H9 (cell line): Measurements from ENCODE around the gene DOC2A. TPM values are rescaled to one million over a fixed set of nuclear protein-coding genes. Genes with fewer than 3 reads are reported as not detected.

Experiments used
- DNase-seq: peaks from one replicate; pipeline ENCODE4 v3.0.0-alpha.2; 2017
- H2AFZ ChIP-seq: one replicate; pipeline ENCODE4 v1.6.1; 2013; ENCODE audit warnings: mild to moderate bottlenecking, low read length, control low read depth, moderate library complexity
- H2AK5ac ChIP-seq: 2 replicates; pipeline ENCODE4 v1.6.1; 2013; ENCODE audit warnings: low read length, control low read depth, mixed read lengths; ENCODE audit not compliant: insufficient read length
- H2BK120ac ChIP-seq: one replicate; pipeline ENCODE4 v1.6.1; 2013; ENCODE audit warnings: low read depth, mild to moderate bottlenecking, low read length, control low read depth, inconsistent platforms; ENCODE audit not compliant: poor library complexity, severe bottlenecking
- H2BK12ac ChIP-seq: 2 replicates; pipeline ENCODE4 v1.6.1; 2013; ENCODE audit warnings: low read length, control low read depth, mixed read lengths, low read depth; ENCODE audit not compliant: insufficient read length
- H2BK15ac ChIP-seq: 2 replicates; pipeline ENCODE4 v1.6.1; 2013; ENCODE audit warnings: low read depth, low read length, control low read depth
- H2BK20ac ChIP-seq: one replicate; pipeline ENCODE4 v1.6.1; 2013; ENCODE audit warnings: low read depth, mild to moderate bottlenecking, low read length, control low read depth, inconsistent platforms; ENCODE audit not compliant: poor library complexity, severe bottlenecking
- H2BK5ac ChIP-seq: 2 replicates; pipeline ENCODE4 v1.6.1; 2013; ENCODE audit warnings: low read length, control low read depth, mixed read lengths; ENCODE audit not compliant: insufficient read length
- H3K14ac ChIP-seq: 2 replicates; pipeline ENCODE4 v1.6.1; 2013; ENCODE audit warnings: low read length, control low read depth; ENCODE audit not compliant: insufficient read depth
- H3K18ac ChIP-seq: 2 replicates; pipeline ENCODE4 v1.6.1; 2013; ENCODE audit warnings: low read depth, mild to moderate bottlenecking, mixed read lengths, low read length, control low read depth; ENCODE audit not compliant: insufficient read length
- H3K23ac ChIP-seq: 2 replicates; pipeline ENCODE4 v1.6.1; 2013; ENCODE audit warnings: low read length, control low read depth, mixed read lengths, low read depth; ENCODE audit not compliant: insufficient read length
- H3K23me2 ChIP-seq: 2 replicates; pipeline ENCODE4 v1.6.1; 2013; ENCODE audit warnings: low read depth, mild to moderate bottlenecking, mixed read lengths, low read length, control low read depth; ENCODE audit not compliant: insufficient read length, poor library complexity, severe bottlenecking
- H3K27ac ChIP-seq: 2 replicates; pipeline ENCODE4 v1.5.1; 2013; ENCODE audit warnings: low read length, control low read depth, mixed read lengths, low read depth; ENCODE audit not compliant: insufficient read length
- H3K27me3 ChIP-seq: 2 replicates; pipeline ENCODE4 v1.6.1; 2013; ENCODE audit warnings: low read length, control low read depth, inconsistent platforms; ENCODE audit not compliant: insufficient read depth
- H3K4ac ChIP-seq: 2 replicates; pipeline ENCODE4 v1.6.1; 2013; ENCODE audit warnings: low read depth, mild to moderate bottlenecking, control low read depth, inconsistent platforms, low read length, moderate library complexity
- H3K4me1 ChIP-seq: 2 replicates; pipeline ENCODE4 v1.6.1; 2013; ENCODE audit warnings: low read length, control low read depth, inconsistent platforms; ENCODE audit not compliant: insufficient read depth
- H3K4me2 ChIP-seq: 2 replicates; pipeline ENCODE4 v1.6.1; 2013; ENCODE audit warnings: low read length, control low read depth, mixed read lengths; ENCODE audit not compliant: insufficient read length, insufficient read depth
- H3K56ac ChIP-seq: 2 replicates; pipeline ENCODE4 v1.6.1; 2013; ENCODE audit warnings: low read depth, mild to moderate bottlenecking, mixed read lengths, low read length, control low read depth; ENCODE audit not compliant: insufficient read length
- H3K79me1 ChIP-seq: 2 replicates; pipeline ENCODE4 v1.6.1; 2013; ENCODE audit warnings: low read depth, mild to moderate bottlenecking, moderate library complexity, low read length, control low read depth, inconsistent platforms; ENCODE audit not compliant: insufficient read depth, poor library complexity, severe bottlenecking
- H3K79me2 ChIP-seq: 2 replicates; pipeline ENCODE4 v1.6.1; 2013; ENCODE audit warnings: low read length, control low read depth, inconsistent platforms; ENCODE audit not compliant: insufficient read depth
- H3K9ac ChIP-seq: 2 replicates; pipeline ENCODE4 v1.6.1; 2013; ENCODE audit warnings: low read length, control low read depth, mixed read lengths; ENCODE audit not compliant: insufficient read length; ENCODE audit errors: extremely low read depth
- H3K9me3 ChIP-seq: one replicate; pipeline ENCODE4 v1.6.1; 2013; ENCODE audit warnings: low read depth, low read length, inconsistent platforms; ENCODE audit not compliant: control insufficient read depth
- H3T11ph ChIP-seq: one replicate; pipeline ENCODE4 v1.6.1; 2013; ENCODE audit warnings: mild to moderate bottlenecking, low read length, control low read depth, inconsistent platforms
- H4K20me1 ChIP-seq: one replicate; pipeline ENCODE4 v1.6.1; 2013; ENCODE audit not compliant: control insufficient read depth, insufficient read length, insufficient read depth
- H4K5ac ChIP-seq: 2 replicates; pipeline ENCODE4 v1.6.1; 2013; ENCODE audit warnings: low read depth, mild to moderate bottlenecking, mixed read lengths, low read length, control low read depth; ENCODE audit not compliant: insufficient read length
- H4K8ac ChIP-seq: replicated peaks from 2 replicates; pipeline ENCODE4 v1.6.1; 2013; ENCODE audit warnings: low read length, control low read depth, mixed read lengths, low read depth; ENCODE audit not compliant: insufficient read length
- H4K91ac ChIP-seq: 2 replicates; pipeline ENCODE4 v1.6.1; 2013; ENCODE audit warnings: low read depth, mild to moderate bottlenecking, moderate library complexity, mixed read lengths, low read length, control low read depth; ENCODE audit not compliant: insufficient read length
- H3K27ac Mint-ChIP-seq, 3 experiments: 2 replicates in 2 of 3; 3 replicates in 1 of 3; pipeline ENCODE4 v1.8.0; 2020 to 2021; ENCODE audit warnings: mixed read lengths in 3 of 3, mild to moderate bottlenecking in 1 of 3, moderate library complexity in 1 of 3
- H3K27me3 Mint-ChIP-seq: 2 replicates; pipeline ENCODE4 v1.8.0; 2021; ENCODE audit warnings: low read depth, mild to moderate bottlenecking, moderate library complexity, mixed read lengths
- H3K36me3 Mint-ChIP-seq, 3 experiments: 2 replicates in 2 of 3; 3 replicates in 1 of 3; pipeline ENCODE4 v1.8.0; 2020 to 2021; ENCODE audit warnings: low read depth in 3 of 3, mixed read lengths in 3 of 3; ENCODE audit not compliant: insufficient read depth in 1 of 3
- H3K4me1 Mint-ChIP-seq, 2 experiments: 2 replicates each; pipeline ENCODE4 v1.8.0; 2020; ENCODE audit warnings: mixed read lengths in 2 of 2
- H3K4me3 Mint-ChIP-seq, 2 experiments: 2 replicates in 1 of 2; 3 replicates in 1 of 2; pipeline ENCODE4 v1.8.0; 2020 to 2021; ENCODE audit warnings: mild to moderate bottlenecking in 2 of 2, mixed read lengths in 2 of 2, moderate library complexity in 1 of 2
- H3K9me3 Mint-ChIP-seq, 2 experiments: 2 replicates in 1 of 2; 3 replicates in 1 of 2; pipeline ENCODE4 v1.8.0; 2020; ENCODE audit warnings: mild to moderate bottlenecking in 2 of 2, mixed read lengths in 2 of 2, moderate library complexity in 1 of 2
- CTCF ChIP-seq: fragments of 200-600 bp; sonication (generic); conservative IDR thresholded peaks from 3 replicates; pipeline ENCODE4 v1.8.0; 2021; ENCODE audit warnings: antibody characterized with exemption, mild to moderate bottlenecking
- WGBS: extraction: QIAGEN DNeasy Blood & Tissue Kit; methylation state at CpG from one replicate; pipeline ENCODE4 v1.1.7; 2013; ENCODE audit warnings: missing lambda C conversion rate, low lambda C conversion rate, mixed read lengths; ENCODE audit not compliant: insufficient read length; ENCODE audit errors: extremely low coverage; 5-methylcytosine and 5-hydroxymethylcytosine counted together
- total RNA-seq: library from RNA; stranded (reverse); gene quantifications from 2 replicates; pipeline ENCODE4 v1.2.1, GENCODE V29; 2021

The DOC2A gene
- total RNA-seq, 1 experiment from 2014 or later, result 12.2 TPM

GRCh38 chr16:30046178-30046577, 35.4 kb upstream of the DOC2A start:
- Mint-ChIP-seq H3K27ac (no peak overlapping the region), H3K27me3 (peaks cover 17% of the 10 kb centered on the region), H3K4me3 (no peak overlapping the region), H3K9me3 (no peaks in the 10 kb centered on the region; a peak in 1 of 5 replicates), H3K4me1 (peaks cover 0 to 4% of the 10 kb centered on the region in 2 experiments; a peak in 3 of 4 replicates), H3K36me3 (no peaks in the 10 kb centered on the region)
- Histone ChIP-seq H3T11ph (no peak overlapping the region), H4K91ac (no peak overlapping the region), H3K4me2 (no peak overlapping the region), H4K20me1 (no peaks in the 10 kb centered on the region), H3K4ac (no peak overlapping the region), H3K18ac (no peak overlapping the region), H3K56ac (no peak overlapping the region), H3K9ac (no peak overlapping the region), H2BK12ac (no peak overlapping the region), H3K14ac (no peak overlapping the region), H4K8ac (no peak overlapping the region), H3K79me2 (no peaks in the 10 kb centered on the region), H4K5ac (no peak overlapping the region), H3K23me2 (no peaks in the 10 kb centered on the region), H3K23ac (no peak overlapping the region), H3K79me1 (no peaks in the 10 kb centered on the region), H3K27ac (no peak overlapping the region), H3K4me1 (no peaks in the 10 kb centered on the region), H2BK5ac (no peak overlapping the region), H2AK5ac (no peak overlapping the region), H2AFZ (no peak overlapping the region), H2BK20ac (no peak overlapping the region), H3K9me3 (no peaks in the 10 kb centered on the region), H2BK15ac (no peak overlapping the region), H3K27me3 (no peaks in the 10 kb centered on the region), H2BK120ac (no peak overlapping the region)
- TF ChIP-seq CTCF, result no peak
- DNase-seq, result no peak
- WGBS, result no CpG with 5 or more reads among the region's 8 CpGs
